Epithelial cell of prostate (primary cell): ENCODE results near the gene CFAP68.
A peak's percentile ranks its signal among the peaks of the same experiment; 100 is the strongest.
"Not testable (repeated sequence)": the region's sequence is repeated elsewhere in the genome, so short reads cannot be mapped to it uniquely, and the experiment has no call there.

Experiments used
- DNase-seq: peaks from one replicate; pipeline ENCODE4 v3.0.0-alpha.2; 2011; ENCODE audit warnings: low read depth, low spot score
- H3K27ac ChIP-seq: fragments of 450-650 bp; 2 replicates; pipeline ENCODE4 v1.5.1; 2017; ENCODE audit warnings: mild to moderate bottlenecking

CFAP68 gene

GRCh38 chr11:111913997-111914396 is 34.7 kb downstream of the CFAP68 start:
- DNase-seq: no peak
- no peak overlapping the region for H3K27ac ChIP-seq

- DNase-seq: no peak
- no peak overlapping the region for H3K27ac ChIP-seq
Measured at GRCh38 chr11:111916768-111917167, 37.4 kb downstream of the CFAP68 start.

DNA sequence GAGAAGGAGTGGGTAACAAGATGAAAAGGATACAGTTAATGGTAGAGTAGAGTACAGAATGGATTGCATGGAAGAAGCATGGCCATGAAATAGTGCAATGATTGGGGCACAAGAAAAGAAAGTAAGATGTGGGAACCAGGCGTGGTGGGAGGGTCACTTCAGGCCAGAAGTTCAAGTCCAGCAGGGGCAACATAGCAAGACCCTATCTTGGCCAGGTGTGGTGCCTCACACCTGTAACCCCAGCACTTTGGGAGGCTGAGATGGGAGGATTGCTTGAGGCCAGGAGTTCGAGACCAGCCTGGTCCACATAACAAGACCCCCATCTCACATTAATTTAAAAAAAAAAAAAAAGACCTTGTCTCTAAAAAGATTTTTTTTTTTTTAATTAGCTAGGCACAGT is 38.0 kb downstream of the CFAP68 start:
- no peak overlapping the region for H3K27ac ChIP-seq
- DNase-seq: no peak

GRCh38 chr11:111917788-111918187 is 38.4 kb downstream of the CFAP68 start:
- H3K27ac ChIP-seq: no peak overlapping the region
- DNase-seq: no peak

GRCh38 chr11:111918390-111919256 is 39.3 kb downstream of the CFAP68 start, which contains the start of gene C11orf52:
Gene C11orf52 (plus strand): TSS chr11:111918913. CDS start chr11:111918973, 60 bp downstream.
- peak; percentile 51 for DNase-seq
- peak within 1 kb of the TSS; percentile 26 for H3K27ac ChIP-seq

GRCh38 chr11:111920908-111921307 is 41.6 kb downstream of the CFAP68 start:
- no peak overlapping the region for H3K27ac ChIP-seq
- DNase-seq: no peak

DNA sequence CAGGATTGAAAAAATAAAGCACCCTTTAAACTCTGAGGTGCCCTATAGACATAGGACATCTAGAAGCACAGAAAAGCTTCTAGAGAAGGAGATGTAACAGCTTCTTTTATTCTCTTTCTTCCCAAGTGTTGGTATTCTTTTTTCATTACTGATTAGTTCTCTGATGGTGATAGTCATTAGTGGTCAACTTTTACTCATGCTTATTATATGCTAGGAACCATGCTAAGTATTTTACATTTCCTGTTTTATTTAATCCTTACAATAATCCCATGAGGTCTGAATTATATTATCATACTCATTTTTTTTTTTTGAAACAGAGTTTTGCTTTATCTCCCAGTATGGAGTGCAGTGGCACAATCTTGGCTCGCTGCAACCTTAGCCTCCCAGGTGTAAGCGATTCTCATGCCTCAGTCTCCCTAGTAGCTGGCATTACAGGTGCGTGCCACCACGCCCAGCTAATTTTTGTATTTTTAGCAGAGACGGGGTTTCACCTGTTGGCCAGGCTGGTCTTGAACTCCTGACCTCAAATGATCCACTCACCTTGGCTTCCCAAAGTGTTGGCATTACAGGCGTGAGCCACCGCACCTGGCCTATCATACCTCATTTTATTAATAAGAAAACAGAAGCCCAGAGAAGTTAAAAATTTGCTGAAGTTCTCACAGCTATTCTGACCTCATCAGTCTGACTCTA is 42.3 kb downstream of the CFAP68 start:
- no peak for DNase-seq
- H3K27ac ChIP-seq: no peak overlapping the region

GRCh38 chr11:111922803-111923202 is 43.5 kb downstream of the CFAP68 start:
- no peak for DNase-seq
- H3K27ac ChIP-seq: no peak overlapping the region

- no peak for DNase-seq
- H3K27ac ChIP-seq: no peak overlapping the region
Measured at GRCh38 chr11:111923351-111923788, 44.0 kb downstream of the CFAP68 start.

DNA sequence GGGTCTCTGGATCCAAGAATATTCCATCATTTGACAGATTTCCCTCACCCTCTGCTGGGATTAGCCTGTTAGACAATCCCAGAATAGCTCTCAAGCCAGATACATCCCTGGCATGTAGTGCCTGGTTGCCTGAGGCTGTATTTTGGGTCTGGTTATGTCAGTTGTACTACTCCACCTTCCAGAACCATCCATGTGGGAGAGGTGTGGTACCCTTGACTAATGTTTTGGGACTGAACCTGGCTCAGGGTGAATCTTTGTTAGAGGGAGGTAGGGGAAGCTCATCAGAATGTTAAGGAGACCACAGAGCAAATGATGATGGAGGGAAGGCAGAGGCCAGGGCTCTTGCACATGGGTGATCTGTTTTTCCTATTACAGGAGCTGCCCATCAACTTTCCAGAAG is 44.6 kb downstream of the CFAP68 start:
- DNase-seq: no peak
- H3K27ac ChIP-seq: no peak overlapping the region

DNA sequence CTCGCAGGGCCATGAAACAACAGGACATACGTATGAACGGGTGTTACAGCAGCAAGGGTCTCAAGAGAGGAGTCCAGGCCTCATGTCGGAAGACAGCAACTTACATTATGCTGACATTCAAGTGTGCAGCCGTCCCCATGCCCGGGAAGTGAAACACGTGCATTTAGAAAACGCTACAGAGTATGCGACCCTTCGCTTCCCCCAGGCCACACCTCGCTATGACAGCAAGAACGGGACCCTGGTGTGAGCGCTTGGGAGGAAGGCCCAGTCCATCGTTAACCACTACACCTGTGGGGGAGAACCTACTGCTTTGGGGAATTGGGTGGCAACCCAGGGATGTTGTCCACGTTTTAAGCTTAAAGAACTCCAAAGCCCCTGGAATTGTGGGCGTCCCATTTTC is 46.6 kb downstream of the CFAP68 start:
- no peak for DNase-seq
- H3K27ac ChIP-seq: peak overlapping the region; percentile 73

- H3K27ac ChIP-seq: peak overlapping the region; percentile 73
- peak; percentile 83 for DNase-seq
Measured at GRCh38 chr11:111926505-111927391, 47.4 kb downstream of the CFAP68 start.

DNA sequence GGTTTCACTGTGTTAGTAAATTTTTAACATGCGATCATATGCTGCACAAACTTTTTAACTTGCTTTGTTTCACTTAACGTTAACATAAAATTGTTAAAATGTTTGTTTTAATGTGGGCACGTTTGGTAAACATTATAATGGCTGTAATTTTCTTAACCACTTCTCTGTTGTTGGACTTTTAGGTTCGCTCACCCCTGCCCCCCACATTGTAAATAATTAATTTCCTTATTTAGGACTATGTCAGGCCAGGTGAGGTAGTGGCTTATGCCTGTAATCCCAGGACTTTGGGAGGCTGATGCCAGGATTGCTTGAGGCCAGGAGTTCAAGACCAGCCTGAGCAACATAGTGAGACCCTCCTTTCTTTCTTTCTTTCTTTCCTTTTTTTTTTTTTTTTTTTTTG is 51.1 kb downstream of the CFAP68 start:
- no peak for DNase-seq

GRCh38 chr11:111932611-111932950 is 53.2 kb downstream of the CFAP68 start:
- no peak overlapping the region for H3K27ac ChIP-seq
- no peak for DNase-seq

More for the DNA sequence above, 51.1 kb downstream of the CFAP68 start:
- no peak overlapping the region for H3K27ac ChIP-seq

- not testable (repeated sequence) for DNase-seq, H3K27ac ChIP-seq
Measured at GRCh38 chr11:111933176-111933575, 53.8 kb downstream of the CFAP68 start.

DNA sequence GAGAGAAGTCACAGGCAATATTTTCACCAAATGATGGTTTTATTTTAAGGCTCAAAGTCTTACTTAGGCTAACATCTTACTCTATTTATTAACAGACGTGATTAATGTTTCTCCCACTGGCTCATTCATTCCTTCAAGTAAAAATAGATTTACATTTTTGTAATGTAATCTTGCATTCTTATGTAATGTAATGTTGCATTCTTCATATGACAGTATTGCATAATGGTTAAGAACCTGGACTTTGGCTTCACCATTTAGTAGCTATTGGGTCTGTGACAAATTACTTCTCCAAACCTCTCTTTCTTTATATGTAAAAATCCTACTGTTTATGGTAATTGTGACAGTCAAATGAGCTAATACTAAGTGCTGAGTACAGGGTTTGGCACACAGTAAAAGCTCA is 54.5 kb downstream of the CFAP68 start:
- no peak overlapping the region for H3K27ac ChIP-seq
- DNase-seq: no peak

GRCh38 chr11:111934306-111934705 is 55.0 kb downstream of the CFAP68 start:
- no peak for DNase-seq
- H3K27ac ChIP-seq: no peak overlapping the region
